Tibial nerve (tissue), 4 donors: ENCODE data around the gene FNDC3B. TPM values are rescaled to one million over a fixed set of nuclear protein-coding genes. Genes with fewer than 3 reads are reported as not detected.

Experiments
- DNase-seq, 2 donors: peaks; one replicate each; pipeline ENCODE4 v3.0.0-alpha.2; 2019; ENCODE audit warnings: low spot score in 2 of 2
- H3K27ac ChIP-seq, 4 donors: fragments of 200-600 bp; sonication (generic) in 3 of 4; one replicate each; pipeline ENCODE4 v1.5.1; 2017 to 2019; ENCODE audit warnings: mild to moderate bottlenecking in 1 of 4
- H3K27me3 ChIP-seq, 2 donors: fragments of 200-600 bp; sonication (generic) in 1 of 2; one replicate each; pipeline versions ENCODE4 v1.5.1 to v1.6.0; 2017 to 2019
- H3K36me3 ChIP-seq, 3 donors: fragments of 200-600 bp; sonication (generic); one replicate each; pipeline ENCODE4 v1.5.1; 2018 to 2019
- H3K4me1 ChIP-seq, 4 donors: fragments of 200-600 bp; sonication (generic) in 3 of 4; one replicate each; pipeline ENCODE4 v1.5.1; 2017 to 2019
- H3K4me3 ChIP-seq, 4 donors: fragments of 200-600 bp; sonication (generic) in 3 of 4; one replicate each; pipeline ENCODE4 v1.5.1; 2017 to 2019; ENCODE audit warnings: mild to moderate bottlenecking in 1 of 4, moderate library complexity in 1 of 4
- H3K9me3 ChIP-seq, 4 donors: fragments of 200-600 bp; sonication (generic) in 3 of 4; one replicate each; pipeline ENCODE4 v1.5.1; 2017 to 2019
- EP300 ChIP-seq, 2 donors: sonication (generic); formaldehyde crosslinking; IDR thresholded peaks; one replicate each; pipeline ENCODE4 v1.6.1; 2017; ENCODE audit warnings: antibody characterized with exemption in 2 of 2, mild to moderate bottlenecking in 1 of 2
- POLR2A ChIP-seq, 2 donors: fragments of 450-650 bp; IDR thresholded peaks; one replicate each; pipeline ENCODE4 v1.6.1; 2017; ENCODE audit warnings: antibody characterized with exemption in 2 of 2, mild to moderate bottlenecking in 2 of 2, moderate library complexity in 2 of 2
- WGBS, 2 donors: methylation state at CpG; one replicate each; pipeline ENCODE4 v1.1.5; 2018; 5-methylcytosine and 5-hydroxymethylcytosine counted together
- total RNA-seq, 4 donors: library from RNA; depleted of rRNA; stranded (reverse); fragments of >200 nt; gene quantifications; one replicate each; pipeline ENCODE4 v1.1.0, GENCODE V29; 2016
- TF ChIP-seq, protein P1 (sequence below), 5 experiments: fragments of 200-600 bp in 3 of 5; fragments of 450-650 bp in 2 of 5; sonication (generic) in 3 of 5; IDR thresholded peaks; one replicate each; pipeline ENCODE4 v1.5.1; 2016 to 2019; ENCODE audit warnings: antibody characterized with exemption in 5 of 5, mild to moderate bottlenecking in 3 of 5, moderate library complexity in 2 of 5

The FNDC3B gene
- total RNA-seq, 4 donors from 2014 or later: 87.5 to 106 (median 95.7) TPM

DNA sequence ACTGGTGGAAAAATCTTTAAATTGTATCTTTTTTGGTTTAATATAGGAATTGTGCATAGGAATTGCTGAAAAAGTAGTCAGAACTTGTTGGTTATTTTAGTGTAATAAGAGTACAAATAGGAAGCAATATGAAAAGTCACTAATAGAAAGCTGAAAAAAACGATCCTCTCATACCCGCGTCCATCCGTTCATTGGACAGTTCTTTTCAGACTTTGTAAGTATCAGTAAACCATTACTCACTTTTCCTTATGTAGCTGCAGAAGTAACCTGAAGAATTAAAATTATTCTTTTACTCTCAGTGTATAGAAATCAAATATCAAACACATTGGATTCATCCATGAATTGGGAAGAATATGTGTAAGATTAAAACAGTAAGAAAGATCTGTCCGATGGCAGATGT lies 4.4 kb downstream of the FNDC3B start:
- Histone ChIP-seq H3K9me3 (no peaks in the 10 kb centered on the region), H3K27me3 (no peaks in the 10 kb centered on the region), H3K27ac (no peak overlapping the region), H3K4me1 (peaks cover 0 to 71% (median 11%) of the 10 kb centered on the region in 4 donors), H3K36me3 (peaks cover 0 to 4% (median 0%) of the 10 kb centered on the region in 3 donors), H3K4me3 (no peak overlapping the region)
- no peak for TF ChIP-seq POLR2A (IDR thresholded peaks at IDR 0.05)
- TF ChIP-seq, protein P1, sequence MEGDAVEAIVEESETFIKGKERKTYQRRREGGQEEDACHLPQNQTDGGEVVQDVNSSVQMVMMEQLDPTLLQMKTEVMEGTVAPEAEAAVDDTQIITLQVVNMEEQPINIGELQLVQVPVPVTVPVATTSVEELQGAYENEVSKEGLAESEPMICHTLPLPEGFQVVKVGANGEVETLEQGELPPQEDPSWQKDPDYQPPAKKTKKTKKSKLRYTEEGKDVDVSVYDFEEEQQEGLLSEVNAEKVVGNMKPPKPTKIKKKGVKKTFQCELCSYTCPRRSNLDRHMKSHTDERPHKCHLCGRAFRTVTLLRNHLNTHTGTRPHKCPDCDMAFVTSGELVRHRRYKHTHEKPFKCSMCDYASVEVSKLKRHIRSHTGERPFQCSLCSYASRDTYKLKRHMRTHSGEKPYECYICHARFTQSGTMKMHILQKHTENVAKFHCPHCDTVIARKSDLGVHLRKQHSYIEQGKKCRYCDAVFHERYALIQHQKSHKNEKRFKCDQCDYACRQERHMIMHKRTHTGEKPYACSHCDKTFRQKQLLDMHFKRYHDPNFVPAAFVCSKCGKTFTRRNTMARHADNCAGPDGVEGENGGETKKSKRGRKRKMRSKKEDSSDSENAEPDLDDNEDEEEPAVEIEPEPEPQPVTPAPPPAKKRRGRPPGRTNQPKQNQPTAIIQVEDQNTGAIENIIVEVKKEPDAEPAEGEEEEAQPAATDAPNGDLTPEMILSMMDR (IDR thresholded peaks at IDR 0.05): no peak
- TF ChIP-seq EP300 (IDR thresholded peaks at IDR 0.05): no peak
- DNase-seq: no peak
- 75 to 78% methylated on average over 5 of the region's 5 CpGs for WGBS, 2 donors

DNA sequence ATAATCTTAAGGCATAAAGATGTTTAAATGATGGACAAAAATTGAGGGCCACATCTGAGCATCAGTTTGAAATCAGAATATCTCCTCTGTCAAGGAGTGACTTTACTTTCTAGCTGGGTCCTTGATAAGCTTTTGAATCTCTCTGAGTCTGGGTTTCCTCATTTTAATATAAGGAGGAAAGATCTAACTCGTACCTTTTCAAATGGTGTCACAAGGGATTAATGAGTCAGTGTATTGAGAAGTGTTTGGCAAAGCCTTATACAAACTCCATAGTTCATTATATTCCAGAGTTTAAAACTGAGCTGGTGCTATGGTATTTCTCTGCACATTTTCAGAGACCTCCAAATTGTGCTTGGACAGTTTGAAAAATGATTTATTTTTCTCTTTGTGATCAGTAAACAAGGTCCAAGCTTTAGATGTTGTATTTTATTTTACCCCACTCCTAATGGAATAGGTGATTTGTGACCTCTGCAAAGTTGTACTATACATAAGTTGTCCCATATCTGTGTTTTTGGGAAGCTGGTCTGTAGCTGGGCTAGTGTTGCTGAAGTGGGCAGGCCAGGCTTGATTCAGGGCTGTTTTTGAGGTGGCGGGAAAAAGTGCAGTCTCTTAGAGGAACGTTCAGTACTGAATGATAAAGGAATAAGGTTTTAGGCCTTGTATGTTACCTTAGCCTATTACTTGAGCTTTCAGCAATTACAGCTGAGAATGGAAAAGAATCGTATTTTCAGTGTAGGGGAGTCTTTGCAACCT lies 5.6 kb downstream of the FNDC3B start:
- no peak for TF ChIP-seq EP300 (IDR thresholded peaks at IDR 0.05)
- TF ChIP-seq, protein P1 (IDR thresholded peaks at IDR 0.05): no peak
- no peak for TF ChIP-seq POLR2A (IDR thresholded peaks at IDR 0.05)
- no peak for DNase-seq
- Histone ChIP-seq H3K9me3 (no peaks in the 10 kb centered on the region), H3K4me3 (no peak overlapping the region), H3K27ac (peak overlapping the region in 2 of 4 donors; percentile 42 to 70), H3K36me3 (peaks cover 0 to 6% (median 0%) of the 10 kb centered on the region in 3 donors), H3K4me1 (peaks cover 0 to 67% (median 11%) of the 10 kb centered on the region in 4 donors), H3K27me3 (no peaks in the 10 kb centered on the region)
- WGBS, 2 donors: 58% methylated on average over 4 of the region's 4 CpGs

DNA sequence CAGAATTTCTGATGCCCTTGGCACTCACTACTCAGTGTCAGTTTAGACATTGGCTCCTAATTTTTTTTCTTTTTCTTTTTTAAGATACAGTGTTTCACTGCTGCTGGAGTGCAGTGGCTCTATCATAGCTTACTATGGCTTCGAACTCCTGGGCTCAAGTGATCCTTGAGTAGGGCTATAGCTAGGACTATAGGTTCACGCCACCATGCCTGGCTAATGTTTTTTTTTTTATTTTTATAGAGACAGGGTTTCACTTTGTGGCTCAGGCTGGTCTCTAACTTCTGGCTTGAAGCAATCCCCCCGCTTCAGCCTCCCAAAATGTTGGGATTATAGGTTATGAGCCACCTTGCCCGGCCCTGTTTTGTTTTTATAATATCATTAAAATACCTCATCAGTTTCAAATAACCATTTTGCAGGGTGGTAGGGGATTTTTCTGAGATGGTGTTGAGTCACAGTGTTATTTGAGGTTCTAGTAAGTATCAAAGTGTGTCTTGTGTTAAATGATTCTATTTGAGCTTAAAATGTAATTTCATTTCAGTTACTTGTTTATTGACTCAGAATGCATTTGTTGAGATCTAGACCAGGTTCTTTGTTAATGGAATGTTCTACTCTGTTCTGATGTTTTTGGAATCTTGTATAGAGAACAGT lies 7.0 kb downstream of the FNDC3B start:
- Histone ChIP-seq H3K36me3 (peaks cover 0 to 20% (median 0%) of the 10 kb centered on the region in 3 donors), H3K27ac (peak overlapping the region in 2 of 4 donors; percentile 44 to 70), H3K27me3 (no peaks in the 10 kb centered on the region), H3K4me1 (peaks cover 0 to 66% (median 11%) of the 10 kb centered on the region in 4 donors), H3K9me3 (no peaks in the 10 kb centered on the region), H3K4me3 (no peak overlapping the region)
- 68 to 73% methylated on average over 4 of the region's 4 CpGs for WGBS, 2 donors
- DNase-seq: no peak
- TF ChIP-seq POLR2A (IDR thresholded peaks at IDR 0.05): no peak
- no peak for TF ChIP-seq EP300 (IDR thresholded peaks at IDR 0.05)
- TF ChIP-seq, protein P1 (IDR thresholded peaks at IDR 0.05): no peak

DNA sequence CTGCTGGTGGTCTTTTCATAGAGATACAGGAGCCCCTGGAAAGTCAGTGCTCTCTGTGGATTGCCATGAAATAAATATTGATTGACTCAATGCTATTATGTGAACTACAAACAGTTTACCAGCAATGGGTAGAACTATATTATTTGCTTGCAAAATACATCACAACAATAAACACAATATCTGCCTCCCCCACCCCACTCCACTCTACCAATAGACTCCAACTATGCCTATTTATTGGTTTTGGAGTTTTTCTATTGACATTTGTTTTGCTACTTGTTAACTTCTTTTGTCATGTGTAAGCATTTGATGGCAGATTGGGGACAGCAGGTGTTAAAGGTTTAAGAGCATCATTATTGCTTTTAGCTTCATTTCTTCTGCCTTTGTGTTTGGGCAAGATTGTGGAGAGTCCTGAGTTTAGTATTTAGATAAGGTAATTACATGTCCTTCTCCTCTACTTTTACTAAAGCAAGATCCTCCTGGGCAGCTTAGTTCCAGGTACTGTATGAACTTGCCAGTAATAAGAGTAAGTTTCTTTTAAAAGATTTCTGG lies 8.3 kb downstream of the FNDC3B start:
- H3K27ac ChIP-seq: peak overlapping the region in 1 of 4 donors; percentile 11
- no peaks in the 10 kb centered on the region for H3K27me3 ChIP-seq
- H3K4me3 ChIP-seq: no peak overlapping the region
- H3K36me3 ChIP-seq: peaks cover 0 to 28% (median 0%) of the 10 kb centered on the region in 3 donors
- no peak for TF ChIP-seq POLR2A (IDR thresholded peaks at IDR 0.05)
- no peak for TF ChIP-seq EP300 (IDR thresholded peaks at IDR 0.05)
- TF ChIP-seq, protein P1 (IDR thresholded peaks at IDR 0.05): no peak
- H3K4me1 ChIP-seq: peaks cover 0 to 61% (median 9%) of the 10 kb centered on the region in 4 donors
- DNase-seq: no peak
- H3K9me3 ChIP-seq: no peaks in the 10 kb centered on the region

DNA sequence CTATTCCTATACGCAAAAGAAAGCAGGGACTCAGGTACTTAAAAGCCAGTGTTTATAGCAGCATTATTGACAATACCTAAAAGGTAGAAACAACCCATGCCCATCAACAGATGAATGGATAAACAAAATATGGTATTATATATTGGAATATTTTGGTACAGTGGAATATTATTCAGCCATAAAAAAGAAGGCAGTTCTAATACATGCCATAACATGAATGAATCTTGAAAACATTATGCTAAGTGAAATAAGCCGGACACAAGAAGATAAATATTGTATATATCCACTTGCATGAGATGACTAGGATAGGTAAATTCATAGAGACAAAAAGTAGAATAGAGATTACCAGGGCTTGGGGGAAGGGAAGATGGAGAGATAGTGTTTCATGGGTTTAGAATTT lies 9.2 kb downstream of the FNDC3B start:
- Histone ChIP-seq H3K4me3 (no peak overlapping the region), H3K36me3 (peaks cover 0 to 24% (median 0%) of the 10 kb centered on the region in 3 donors), H3K4me1 (peaks cover 0 to 54% (median 5%) of the 10 kb centered on the region in 4 donors), H3K27ac (no peak overlapping the region), H3K9me3 (no peaks in the 10 kb centered on the region), H3K27me3 (no peaks in the 10 kb centered on the region)
- DNase-seq: no peak
- 97 to 100% methylated on average over 2 of the region's 2 CpGs for WGBS, 2 donors
- TF ChIP-seq, protein P1 (IDR thresholded peaks at IDR 0.05): no peak
- TF ChIP-seq POLR2A (IDR thresholded peaks at IDR 0.05) (no peak), EP300 (IDR thresholded peaks at IDR 0.05) (no peak)
